ENCODE results near the gene CD6.
A peak's percentile ranks its signal among the peaks of the same experiment; 100 is the strongest.

CD6 gene

DNA sequence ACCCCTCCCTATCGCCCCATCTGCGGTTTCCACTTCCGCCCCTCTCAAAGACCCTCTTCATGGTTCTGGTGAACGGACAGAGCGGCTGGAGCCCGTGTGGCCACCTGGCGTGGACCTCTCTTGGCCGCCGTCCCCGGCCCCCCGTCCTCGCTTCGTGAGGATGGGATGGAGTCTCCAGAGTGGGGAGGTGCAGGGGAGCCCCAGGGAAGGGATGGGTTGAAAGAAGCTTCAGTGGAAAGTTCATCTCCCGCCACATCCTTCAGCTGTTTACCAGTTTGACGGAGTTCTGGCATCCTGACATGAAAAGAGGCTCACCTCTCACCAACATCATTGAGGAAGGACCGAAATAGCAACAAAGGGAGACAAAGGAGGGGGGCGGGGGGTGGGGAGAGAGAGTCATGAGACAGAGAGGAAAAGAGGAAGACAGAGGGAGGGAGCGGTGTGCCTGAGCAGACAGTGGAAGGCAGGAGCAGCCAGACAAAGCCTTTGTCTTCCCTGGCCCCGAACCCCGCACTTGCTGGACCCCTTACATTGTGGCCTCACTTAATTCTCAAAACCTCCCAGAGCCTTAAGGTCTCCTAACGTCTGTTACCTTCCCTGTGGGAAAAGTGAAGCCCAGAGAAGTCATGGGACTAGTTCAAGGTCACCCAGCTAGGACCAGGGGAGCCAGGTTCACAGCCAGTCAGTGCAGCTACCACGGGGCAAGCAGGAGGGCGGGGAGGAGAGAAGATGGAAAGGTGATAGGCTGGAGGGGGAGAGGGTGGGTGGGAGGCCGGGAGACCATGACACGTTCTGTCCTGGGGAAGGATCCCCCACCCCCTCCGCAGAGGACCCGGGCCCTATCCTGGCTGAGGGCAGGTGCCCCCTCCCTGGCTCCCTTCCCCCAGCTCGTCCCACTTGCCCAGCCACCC lies 54.9 kb downstream of the CD6 start:
- DNase-seq (ENCODE audit: low read depth in 2 of 3, low spot score in 1 of 3), result no peak

DNA sequence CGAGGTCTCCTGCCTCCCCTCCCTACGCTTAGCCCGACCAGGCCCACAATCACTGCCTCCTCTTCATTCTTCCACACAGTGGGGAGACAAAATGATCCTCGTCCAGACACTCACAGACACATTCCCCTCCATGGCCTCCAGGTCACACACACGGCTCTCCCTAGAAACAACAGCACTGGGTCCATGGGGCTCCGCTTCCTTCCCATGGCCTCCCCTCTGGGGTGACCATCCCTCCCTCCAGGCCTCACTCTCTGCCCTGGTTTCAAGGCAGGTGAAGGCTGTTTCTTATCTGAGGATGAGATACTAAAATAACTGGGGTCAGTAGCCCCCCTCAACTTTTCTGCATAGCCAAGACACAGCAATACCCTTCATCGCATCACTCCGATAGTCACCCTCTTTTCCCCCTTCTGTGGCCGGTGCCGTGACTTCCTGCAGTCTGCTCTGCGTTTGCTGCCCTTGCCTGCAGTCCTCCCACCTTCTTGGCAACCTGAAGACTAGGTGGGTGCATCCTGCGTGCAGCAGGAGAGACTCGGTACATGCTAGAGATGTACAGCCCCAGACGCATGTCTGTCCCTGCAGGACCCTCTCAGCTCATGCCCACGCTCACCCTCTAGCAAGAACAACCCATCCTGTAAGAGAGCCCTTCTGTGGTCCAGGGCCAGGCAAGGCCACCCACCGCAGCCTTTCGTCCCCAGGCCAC lies 55.8 kb downstream of the CD6 start:
- DNase-seq (ENCODE audit: low read depth in 2 of 3, low spot score in 1 of 3), result no peak

DNA sequence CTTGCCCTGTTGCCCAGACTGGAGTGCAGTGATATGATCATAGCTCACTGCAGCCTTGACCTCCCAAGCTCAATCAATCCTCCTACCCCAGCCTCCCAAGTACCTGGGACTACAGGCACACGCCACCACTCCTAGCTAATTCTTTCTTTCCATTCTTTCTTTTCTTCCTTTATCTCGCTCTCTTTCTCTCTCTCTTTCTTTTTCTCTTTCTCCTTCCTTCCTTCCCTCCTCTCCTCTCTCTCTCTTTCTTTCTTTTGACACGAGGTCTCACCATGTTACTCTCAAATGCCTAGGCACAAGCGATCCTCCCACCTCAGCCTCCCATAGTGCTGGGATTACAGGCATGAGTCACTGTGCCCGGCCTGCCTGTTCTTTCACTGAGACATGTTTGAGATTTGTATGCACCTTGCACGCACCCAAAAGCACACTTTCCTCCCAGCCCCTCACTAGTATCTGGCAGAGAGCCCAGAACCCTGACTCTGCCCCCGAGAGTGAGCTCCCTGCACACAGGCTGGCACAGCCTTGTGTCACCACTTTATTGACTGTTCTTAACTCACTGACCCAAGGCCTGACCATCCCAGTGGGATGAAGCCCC lies 56.8 kb downstream of the CD6 start:
- DNase-seq (ENCODE audit: low read depth in 2 of 3, low spot score in 1 of 3), result peak in 2 of 3 donors; percentile 65 to 69

DNA sequence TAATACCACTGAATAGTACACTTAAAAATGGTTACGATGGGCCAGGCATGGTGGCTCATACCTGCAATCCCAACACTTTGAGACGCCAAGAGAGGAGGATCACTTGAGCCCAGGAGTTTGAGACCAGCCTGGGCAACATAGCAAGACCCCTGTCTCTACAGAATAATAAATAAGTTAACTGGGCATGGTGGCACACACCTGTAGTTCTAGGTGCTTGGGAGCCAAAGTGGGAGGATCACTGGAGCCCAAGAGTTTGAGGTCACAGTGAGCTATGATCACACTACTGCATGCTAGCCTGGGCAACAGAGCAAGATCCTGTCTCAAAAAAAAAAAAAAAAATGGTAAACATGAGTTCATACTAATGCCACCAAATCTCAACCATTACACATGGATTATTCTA lies 61.3 kb downstream of the CD6 start:
- no peak for DNase-seq (ENCODE audit: low read depth in 2 of 3, low spot score in 1 of 3)

DNA sequence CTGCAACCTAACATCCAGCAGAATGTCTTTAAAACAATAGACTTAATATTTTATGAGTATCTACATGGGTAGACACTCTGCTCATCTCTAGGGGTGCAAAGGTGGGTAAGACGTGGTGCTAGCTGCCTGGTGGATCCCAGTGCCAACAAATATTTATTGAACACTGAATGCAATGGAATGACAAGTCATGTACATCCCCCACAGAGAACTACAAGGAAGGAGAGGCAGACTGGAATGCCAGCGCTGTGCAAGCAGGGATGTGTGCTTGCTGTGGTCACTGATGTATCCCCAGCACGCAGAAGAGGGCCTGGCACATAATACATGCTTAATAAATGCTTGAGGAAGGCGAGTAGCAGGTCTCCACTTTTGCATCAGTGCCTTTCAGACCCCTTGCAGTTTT lies 61.9 kb downstream of the CD6 start:
- DNase-seq (ENCODE audit: low read depth in 2 of 3, low spot score in 1 of 3), result no peak

DNA sequence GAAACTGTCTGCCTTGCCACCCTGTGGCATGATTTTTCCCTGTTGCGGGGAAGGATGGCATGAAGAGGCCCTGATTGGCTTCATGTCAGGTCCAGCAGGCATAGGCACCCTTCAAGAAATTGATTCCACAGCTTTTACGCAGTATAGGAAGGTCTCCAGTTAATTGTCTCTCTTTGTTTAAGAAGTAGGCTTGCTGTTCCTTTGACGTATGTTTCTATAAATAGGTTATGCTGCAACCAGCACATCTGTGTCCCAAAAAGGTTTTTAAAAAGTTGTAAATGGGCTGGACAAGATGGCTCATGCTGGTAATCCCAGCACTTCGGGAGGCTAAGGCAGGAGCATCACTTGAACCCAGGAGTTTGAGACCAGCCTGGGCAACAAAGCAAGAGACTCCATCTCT lies 62.6 kb downstream of the CD6 start:
- no peak for DNase-seq (ENCODE audit: low read depth in 2 of 3, low spot score in 1 of 3)

DNA sequence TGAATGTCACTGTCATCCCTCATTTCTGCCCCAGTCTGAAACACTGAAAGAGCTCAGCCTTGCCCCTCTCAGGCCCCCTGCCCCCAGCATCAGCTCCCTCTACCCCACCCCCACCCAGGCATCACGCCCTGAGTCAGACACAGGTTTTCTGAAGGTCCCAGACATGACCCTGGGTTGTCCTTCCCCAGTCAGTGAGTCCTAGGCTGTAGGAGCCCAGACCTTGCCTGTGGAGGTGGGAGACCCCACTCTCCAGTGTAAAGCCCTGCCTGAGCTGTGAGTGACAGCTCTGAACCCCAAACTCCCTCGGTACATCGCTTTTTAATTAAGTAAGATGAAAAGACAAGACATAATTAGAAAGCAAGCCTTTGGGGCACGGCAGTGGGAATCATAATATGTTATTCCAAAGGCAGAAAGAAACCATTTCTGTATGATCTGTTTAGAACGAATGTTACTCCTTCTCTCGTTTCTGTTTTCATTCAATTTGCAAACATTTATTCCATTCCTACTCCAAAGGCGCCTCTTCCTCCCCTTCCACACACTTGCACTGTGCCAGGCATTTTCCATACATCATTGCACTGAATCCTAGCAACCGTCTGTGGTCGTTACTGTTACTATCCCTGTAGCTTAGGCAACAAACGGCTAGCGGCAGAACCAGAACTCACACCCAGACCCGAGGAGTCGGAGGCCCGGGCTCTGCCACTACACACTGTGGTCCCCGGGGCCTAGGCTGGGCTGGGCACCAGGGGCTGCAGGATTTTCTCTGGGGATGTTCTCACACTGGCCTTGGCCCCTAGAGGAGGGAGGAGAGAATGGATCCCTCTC lies 63.4 kb downstream of the CD6 start:
- no peak for DNase-seq (ENCODE audit: low read depth in 2 of 3, low spot score in 1 of 3)

DNA sequence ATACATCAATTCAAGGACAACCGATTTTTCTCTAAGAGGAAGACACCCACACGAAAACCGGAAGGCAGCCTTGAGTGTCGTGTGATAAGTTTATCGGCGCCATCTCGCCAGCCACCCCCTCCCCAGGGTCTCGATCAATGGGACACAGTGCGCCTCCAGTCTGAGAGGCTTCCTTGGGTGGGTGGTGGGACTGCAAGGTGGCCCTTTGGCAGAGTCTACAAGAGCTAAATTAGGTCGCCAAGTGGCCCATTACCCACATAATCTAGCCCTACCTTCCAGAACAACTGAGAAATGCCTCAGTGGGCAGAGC lies 64.0 kb downstream of the CD6 start:
- no peak for DNase-seq (ENCODE audit: low read depth in 2 of 3, low spot score in 1 of 3)

DNA sequence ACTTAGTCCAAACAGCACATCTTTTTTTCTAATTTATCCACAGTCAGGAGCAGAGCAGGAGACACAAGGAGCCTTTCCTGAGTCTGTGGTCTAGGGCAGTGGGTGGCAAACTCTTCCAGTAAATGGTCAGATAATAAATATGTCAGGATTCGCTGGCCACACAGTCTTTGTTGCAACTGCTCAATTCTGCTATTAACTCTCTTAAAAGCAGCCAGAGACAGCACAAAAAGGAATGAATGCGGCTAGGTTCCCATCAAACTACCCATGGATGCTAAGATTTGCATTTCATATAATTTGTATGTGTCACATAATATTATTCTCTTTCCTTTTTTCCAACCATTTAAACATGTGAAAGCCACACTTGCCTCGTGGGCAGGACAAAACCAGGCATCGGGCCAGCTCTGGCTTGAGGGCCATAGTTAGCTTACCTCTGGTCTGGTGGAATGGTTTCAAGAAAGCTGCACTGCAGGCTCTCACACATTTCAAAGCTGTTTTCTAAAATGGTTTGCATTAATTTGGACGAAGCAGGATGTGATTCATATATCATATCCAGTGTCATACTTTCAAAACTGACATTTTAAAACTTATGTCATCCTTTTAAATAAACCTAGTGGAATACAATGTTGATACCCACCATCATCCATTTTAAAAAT lies 66.1 kb downstream of the CD6 start:
- DNase-seq (ENCODE audit: low read depth in 2 of 3, low spot score in 1 of 3), result no peak

DNA sequence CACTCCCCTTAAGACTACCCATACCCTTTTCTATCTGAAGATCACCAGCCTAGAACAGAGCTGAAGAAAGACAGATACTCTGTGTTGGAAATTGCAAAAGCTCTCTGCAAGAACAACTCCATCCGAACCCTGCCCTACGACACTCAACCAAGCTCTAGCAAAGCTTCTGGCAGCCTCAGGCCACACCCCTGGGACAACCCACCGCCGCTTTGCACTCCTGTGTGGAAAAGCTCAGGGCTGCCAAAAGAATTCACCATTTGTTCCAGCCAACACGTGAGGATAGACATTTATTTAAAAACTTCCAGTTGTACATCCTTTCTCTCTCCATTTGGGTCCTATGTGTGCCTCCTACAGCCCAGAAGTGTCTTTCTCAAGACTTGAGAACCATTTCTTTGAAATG lies 68.4 kb downstream of the CD6 start:
- DNase-seq (ENCODE audit: low read depth in 2 of 3, low spot score in 1 of 3), result no peak

DNA sequence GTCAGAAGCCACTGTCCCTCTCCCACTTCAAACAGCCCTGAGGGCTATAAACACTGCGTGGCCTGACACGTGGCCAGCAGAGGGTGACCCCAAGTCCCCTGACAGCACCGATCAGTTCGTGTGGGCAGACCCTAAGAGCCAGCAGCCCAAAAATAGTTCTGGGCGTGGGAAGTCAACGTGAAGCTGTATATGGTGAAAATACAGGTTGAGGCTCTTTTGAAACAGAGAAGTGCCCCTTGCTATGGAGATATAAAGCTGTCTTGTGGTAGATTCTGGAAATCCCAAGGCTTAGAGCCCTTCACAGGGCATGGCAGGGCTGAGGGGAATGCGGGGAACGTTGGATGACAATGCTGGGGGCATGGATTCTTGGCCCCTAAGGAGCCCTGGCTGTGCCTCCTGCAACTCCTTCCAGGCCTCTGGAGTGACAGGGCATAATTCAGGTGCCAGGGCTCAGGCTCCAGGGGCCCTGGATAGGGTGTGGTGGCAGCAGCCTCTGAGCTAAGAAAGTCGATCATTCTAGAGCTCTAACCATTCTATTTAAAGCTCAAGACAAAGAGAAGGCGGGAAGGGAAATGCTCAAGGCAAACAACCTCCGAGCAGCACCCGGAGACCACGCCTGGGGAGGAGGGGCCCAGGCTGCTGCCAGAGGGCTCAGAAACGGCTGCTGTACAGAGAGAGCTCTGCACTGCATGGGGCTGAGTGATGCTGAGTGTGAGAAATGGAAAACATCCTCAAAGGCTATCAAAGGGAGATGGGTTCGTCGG lies 70.5 kb downstream of the CD6 start:
- peak in 2 of 3 donors; percentile 63 to 72 for DNase-seq (ENCODE audit: low read depth in 2 of 3, low spot score in 1 of 3)

DNA sequence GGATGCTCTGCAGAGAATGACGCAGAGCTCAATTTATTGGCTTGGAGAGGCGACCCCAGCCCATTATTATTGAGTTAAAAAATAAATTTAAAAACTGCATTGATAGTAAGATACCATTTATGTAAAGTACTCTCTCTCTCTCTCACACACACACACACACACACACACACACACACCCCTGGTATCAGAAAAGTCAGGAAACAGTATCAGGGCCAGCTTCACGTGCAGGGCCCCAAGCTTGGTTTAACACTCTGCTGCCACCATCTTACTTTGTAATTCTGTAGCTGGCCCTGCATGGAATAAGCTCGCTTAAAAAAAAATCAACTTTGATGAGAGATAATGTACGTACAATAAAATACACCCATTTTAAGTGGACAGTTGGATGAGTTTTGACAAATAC lies 71.1 kb downstream of the CD6 start:
- no peak for DNase-seq (ENCODE audit: low read depth in 2 of 3, low spot score in 1 of 3)

DNA sequence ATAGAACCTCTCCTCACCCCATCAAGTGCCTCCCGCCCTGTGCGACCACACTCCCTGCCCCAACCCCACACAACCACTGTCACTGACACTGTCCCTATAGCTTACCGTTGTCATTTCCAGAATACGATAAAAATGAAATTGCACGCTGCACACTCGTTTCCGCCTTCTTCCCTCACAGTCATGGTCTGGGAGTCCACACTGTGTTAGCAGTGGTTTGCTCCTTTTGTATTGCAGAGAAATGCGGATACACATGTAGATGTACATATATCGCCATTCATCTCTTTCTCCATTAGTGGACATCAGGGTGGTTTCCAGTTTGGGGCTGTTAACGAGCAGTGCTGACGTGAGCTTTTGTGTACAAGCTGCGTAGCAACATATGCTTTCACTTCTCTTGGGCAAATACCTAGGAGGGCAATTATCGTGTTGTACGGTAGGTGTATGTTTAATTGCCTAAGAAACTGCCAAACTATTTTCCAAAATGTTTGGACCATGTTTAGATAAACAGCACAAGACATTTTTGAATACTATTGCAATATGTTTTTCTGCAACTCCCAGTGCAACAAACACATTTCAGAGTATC lies 71.6 kb downstream of the CD6 start:
- no peak for DNase-seq (ENCODE audit: low read depth in 2 of 3, low spot score in 1 of 3)

DNA sequence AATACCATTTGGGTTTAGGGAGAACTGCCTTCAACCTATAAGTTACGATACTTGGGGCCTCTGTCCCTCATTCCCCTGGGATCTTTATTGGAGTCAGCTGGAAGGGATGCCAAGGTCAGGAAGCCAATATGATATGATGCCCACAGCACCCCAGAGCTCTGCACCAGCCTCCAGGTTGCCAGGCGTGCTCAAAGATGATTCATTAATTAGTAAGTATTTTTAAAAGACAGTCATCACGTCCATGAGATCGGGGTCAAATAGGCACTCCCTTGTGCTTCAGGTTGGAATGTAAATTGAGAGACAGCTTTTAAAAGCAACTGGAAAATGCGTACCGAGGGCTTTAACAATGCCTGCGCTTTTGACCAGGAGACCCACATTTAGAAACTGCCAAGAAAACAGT lies 73.8 kb downstream of the CD6 start:
- DNase-seq (ENCODE audit: low read depth in 2 of 3, low spot score in 1 of 3), result no peak

DNA sequence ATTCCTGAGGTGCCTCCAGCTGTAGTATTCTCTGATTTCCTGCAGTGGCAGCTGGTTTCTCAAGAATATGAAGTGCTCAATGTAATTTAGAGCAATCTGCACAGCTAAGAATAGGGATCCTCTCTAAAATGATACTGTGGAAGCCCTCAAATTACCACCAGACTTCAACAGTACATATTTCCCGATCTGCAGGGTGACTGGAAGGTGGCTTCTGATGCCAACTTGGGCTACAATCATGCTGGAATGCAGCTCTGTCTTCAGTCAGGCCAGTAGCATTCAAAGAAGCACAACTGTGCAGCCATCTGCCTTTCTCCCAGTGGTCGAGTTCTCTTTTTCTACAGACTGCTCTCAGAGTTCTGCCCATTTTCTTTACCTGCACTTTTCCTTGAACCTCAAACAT lies 75.4 kb downstream of the CD6 start:
- DNase-seq (ENCODE audit: low read depth in 2 of 3, low spot score in 1 of 3), result no peak

DNA sequence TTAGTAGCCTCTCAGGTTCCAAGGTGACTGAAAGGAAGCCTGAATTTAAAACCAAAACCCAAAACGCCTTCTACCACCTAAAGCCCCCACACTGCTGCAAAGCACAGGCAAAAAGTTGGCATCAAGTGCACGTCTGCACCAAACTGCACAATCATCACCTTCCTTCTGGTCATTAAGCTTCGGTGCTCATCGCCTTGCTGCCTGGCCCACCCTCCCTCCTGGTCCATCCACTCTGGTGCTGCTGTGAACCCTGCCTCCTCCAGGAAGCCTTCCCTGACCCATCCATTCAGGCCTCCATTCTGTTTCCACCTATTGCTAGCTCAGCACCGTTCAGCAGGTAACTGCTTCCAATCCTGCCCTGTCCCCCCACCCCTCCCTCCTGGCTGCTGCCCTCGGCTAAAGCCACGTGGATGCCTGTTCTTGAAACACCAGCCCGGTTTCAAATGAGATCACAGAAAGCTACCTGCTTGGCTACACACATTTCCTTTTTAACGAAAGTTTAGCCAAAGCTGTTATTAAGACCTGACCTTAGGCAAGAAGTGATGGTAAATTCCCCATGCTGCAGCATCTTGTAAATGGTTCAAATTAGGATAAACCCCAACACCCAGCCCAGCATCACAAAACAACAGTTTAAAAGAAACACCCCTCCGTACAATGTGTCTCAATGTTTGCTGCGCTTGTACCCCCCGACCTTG lies 77.0 kb downstream of the CD6 start:
- no peak for DNase-seq (ENCODE audit: low read depth in 2 of 3, low spot score in 1 of 3)

DNA sequence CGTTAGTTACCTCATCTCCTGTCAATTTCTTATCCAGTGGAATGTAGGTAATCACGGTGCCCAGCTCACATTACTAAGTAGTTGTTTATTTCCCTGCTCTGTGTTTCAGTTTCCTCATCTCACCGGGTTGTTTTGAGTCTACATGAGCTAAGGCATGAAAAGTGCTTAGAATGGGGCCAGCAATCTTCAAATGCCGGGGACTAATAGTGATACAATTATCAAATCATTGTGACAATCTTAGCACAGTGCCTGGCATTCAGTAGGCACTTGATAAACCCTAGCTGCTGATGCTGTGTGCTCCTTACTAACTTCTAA lies 77.5 kb downstream of the CD6 start:
- DNase-seq (ENCODE audit: low read depth in 2 of 3, low spot score in 1 of 3), result no peak

DNA sequence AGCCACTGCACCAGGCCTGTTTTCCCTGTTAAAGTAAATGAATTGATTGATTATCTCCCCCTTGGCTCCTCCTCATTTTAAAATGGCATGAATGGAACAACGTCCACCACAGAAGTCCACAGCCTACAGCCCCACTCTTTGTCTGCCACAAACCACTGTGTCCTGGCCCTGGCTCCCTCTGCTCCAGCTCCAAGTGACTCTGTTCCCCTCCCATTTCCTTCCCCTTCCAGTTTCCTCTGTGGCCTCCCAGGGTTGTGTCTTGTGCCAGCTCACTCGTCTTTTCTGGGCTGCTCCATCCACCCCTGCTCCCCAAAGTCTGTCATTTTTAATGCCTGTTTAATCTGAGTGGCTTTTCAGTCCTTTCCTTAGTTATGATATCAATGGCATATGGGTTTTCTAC lies 78.4 kb downstream of the CD6 start:
- no peak for DNase-seq (ENCODE audit: low read depth in 2 of 3, low spot score in 1 of 3)

DNA sequence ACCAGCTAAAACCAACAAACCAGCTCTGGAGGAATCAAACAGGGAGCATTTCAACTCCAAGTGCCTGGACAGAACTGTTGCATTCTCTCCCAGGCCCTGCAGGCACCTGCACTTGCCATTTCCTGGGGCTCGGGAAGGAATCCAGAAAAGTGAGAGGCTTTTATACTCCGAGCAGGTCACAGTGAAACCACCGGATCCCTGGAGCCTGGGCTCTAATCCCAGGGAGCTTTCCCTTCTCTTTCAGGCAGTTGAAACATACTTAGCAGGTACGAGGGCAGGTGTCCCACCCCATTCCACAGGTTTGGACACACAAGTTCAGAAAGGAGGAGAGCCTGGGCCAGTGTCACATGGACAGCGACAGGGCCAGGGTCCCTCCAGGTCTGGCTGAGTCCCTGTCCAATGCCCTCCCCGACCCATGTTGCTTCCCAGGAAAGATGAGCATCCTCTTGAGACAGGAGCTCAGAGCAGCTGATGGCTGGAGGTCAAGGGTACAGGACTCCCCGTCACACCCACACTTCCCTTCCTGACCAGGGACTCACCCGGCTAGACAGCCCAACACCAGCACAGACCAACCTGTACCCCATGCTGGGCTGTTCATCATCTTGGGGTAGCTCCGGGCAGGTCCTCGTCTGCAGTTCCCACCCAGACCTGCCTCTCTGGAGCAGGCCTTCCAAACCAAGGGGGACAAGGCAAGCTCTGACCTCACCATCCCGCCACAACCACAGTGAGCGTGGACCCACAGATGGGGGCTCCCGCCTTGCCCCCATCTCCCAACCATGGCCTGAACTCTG lies 80.9 kb downstream of the CD6 start:
- DNase-seq (ENCODE audit: low read depth in 2 of 3, low spot score in 1 of 3), result no peak
